ENCODE data around the gene B4GALNT1. TPM values are rescaled to one million over a fixed set of nuclear protein-coding genes. Genes with fewer than 3 reads are reported as not detected.
"Not testable (repeated sequence)": the region's sequence is repeated elsewhere in the genome, so short reads cannot be mapped to it uniquely, and the experiment has no call there.

The B4GALNT1 gene
- total RNA-seq, 4 donors from 2014 or later: 0.36 to 3.0 (median 1.0) TPM

GRCh38 chr12:57620936-57621496 lies 12.0 kb downstream of the B4GALNT1 start:
- DNase-seq (ENCODE audit: low spot score) (no peak), ATAC-seq (ENCODE audit: low FRiP score) (no peak)
- no peak for TF ChIP-seq CTCF (IDR thresholded peaks at IDR 0.05)

DNA sequence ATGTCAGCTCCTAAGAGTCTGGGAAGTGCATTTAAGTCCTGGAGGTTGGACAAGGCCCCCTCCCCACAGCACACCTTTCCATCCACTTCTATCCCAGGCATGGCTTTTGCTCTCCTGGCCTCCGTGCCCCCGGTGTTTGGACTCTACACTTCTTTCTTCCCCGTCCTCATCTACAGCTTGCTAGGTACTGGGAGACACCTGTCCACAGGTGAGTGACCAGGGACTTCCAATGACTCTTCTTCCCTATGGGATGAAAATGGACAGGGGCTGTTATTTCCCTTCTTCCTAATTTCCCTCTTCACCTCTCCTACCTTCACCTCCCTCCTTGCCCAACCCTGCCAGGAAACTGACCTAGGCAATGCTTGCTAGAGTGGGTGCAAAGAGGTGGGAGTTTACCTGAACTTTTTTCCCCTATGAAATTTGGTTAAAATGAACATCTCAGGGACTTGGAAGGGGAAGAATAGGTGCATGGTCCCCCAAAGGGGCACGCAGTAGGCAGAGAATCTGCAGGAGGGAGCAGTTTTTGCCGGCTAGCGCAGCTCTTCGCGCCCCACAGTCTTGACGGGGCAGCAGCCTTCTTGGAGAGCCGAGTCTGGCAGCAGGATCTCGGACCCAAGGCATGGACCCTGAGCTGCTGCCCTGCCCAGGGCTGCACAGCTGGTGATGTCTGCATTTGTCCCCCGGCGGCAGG lies 12.6 kb downstream of the B4GALNT1 start:
- ATAC-seq (ENCODE audit: low FRiP score): no peak
- no peak for TF ChIP-seq CTCF (IDR thresholded peaks at IDR 0.05)
- no peak for DNase-seq (ENCODE audit: low spot score)

- DNase-seq (ENCODE audit: low spot score) (no peak), ATAC-seq (ENCODE audit: low FRiP score) (no peak)
- no peak for TF ChIP-seq CTCF (IDR thresholded peaks at IDR 0.05)
These were observed 13.4 kb downstream of the B4GALNT1 start for GRCh38 chr12:57619434-57620244.

- DNase-seq (ENCODE audit: low spot score): no peak
- ATAC-seq (ENCODE audit: low FRiP score): no peak
- TF ChIP-seq CTCF (IDR thresholded peaks at IDR 0.05): no peak
These were observed 14.0 kb downstream of the B4GALNT1 start for GRCh38 chr12:57618966-57619433.

DNA sequence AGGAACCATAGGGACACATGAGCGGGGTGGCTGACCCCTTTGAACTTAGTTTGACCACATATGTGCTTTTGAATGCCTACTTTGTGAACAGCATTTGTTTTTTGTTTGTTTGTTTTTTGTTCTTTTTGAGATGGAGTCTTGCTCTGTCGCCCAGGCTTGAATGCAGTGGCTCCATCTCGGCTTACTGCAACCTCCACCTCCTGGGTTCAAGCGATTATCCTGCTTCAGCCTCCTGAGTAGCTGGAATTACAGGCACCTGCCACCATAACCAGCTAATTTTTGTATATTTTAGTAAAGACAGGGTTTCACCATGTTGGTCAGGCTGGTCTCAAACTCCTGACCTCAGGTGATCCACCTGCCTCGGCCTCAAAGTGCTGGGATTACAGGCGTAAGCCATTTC lies 14.6 kb downstream of the B4GALNT1 start:
- not testable (repeated sequence) for ATAC-seq (ENCODE audit: low FRiP score); DNase-seq (ENCODE audit: low spot score)

DNA sequence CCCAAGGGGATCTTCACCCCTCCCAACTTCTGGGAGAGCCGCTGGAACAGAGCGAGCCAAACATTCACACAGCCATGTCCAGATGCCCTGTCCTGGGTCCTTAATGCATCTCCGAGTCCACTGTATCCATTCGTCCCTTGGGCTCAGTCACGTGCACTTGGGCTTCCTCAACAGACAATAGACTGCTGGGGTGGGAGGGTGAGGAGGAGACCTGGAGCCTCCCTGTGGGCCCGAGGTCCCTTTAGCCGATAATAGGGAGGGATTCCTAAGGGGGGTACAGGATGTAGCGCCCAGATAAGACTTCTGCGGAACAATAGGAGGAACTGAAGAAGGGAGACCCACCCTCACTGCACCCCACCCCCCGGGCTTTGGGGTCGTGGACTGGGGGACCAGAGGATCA lies 15.1 kb downstream of the B4GALNT1 start:
- TF ChIP-seq CTCF (IDR thresholded peaks at IDR 0.05): no peak
- DNase-seq (ENCODE audit: low spot score): no peak
- ATAC-seq (ENCODE audit: low FRiP score): no peak

GRCh38 chr12:57616383-57617101 lies 16.5 kb downstream of the B4GALNT1 start:
- DNase-seq (ENCODE audit: low spot score): no peak
- no peak for TF ChIP-seq CTCF (IDR thresholded peaks at IDR 0.05)
- ATAC-seq (ENCODE audit: low FRiP score): no peak
